ENCODE measurements around the gene SOX5. TPM values are rescaled to one million over a fixed set of nuclear protein-coding genes. Genes with fewer than 3 reads are reported as not detected.

SOX5 gene
- total and polyA plus RNA-seq, 2 of the 8 experiments (the other 6 are each of a cell fraction or from before 2014, with no cell fraction given) = 2.2 to 2.6 TPM

DNA sequence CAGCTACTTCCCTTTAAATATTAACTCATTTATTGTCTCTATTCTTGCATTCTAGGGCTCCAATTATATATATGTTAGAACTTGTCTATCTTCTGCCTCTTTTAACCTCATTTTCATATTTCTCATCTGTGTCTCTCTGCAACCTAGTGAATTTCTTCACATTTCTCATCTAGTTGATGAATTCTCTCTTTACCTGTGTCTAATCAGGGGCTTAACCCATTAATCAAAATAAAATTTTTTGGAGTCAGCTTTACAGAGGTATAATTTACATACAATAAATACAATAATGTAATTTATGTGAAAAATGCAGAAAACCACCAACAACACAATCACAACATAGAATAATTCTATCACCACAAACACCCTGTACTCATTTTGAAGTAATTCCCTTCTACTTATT lies 255.2 kb downstream of the SOX5 start:
- no peak overlapping the region for H3K18ac ChIP-seq (ENCODE audit: extremely low read depth, low read length)
- H3K4ac ChIP-seq (replicated peaks; ENCODE audit: insufficient read length, low read depth, low read length) = no peak overlapping the region
- H3K9ac ChIP-seq (replicated peaks in 1 of 4; ENCODE audit: extremely low read depth in 1 of 4, low read depth in 3 of 4, low read length in 3 of 4) = no peak overlapping the region
- H3K79me2 ChIP-seq (ENCODE audit: control insufficient read depth in 1 of 2, insufficient read depth in 2 of 2, low read length in 2 of 2) = no peaks in the 10 kb centered on the region
- POLR2A ChIA-PET (ENCODE audit: partially characterized antibody) = no interaction called here
- no peak overlapping the region for H2BK12ac ChIP-seq (ENCODE audit: low read depth, low read length)
- no peak overlapping the region for H2BK20ac ChIP-seq (ENCODE audit: low read length)
- H3K4me1 ChIP-seq (replicated peaks in 1 of 4; ENCODE audit: control insufficient read depth in 3 of 4, insufficient read depth in 4 of 4, low read length in 3 of 4) = no peaks in the 10 kb centered on the region
- H4K5ac ChIP-seq (ENCODE audit: insufficient read length, low read depth, low read length) = no peak overlapping the region
- no peaks in the 10 kb centered on the region; a peak in 1 of 4 replicates for H3K9me3 ChIP-seq (ENCODE audit: insufficient read depth in 2 of 2, low read depth in 1 of 2, low read length in 1 of 2)
- H3K27me3 ChIP-seq (replicated peaks in 1 of 4; ENCODE audit: control insufficient read depth in 3 of 4, extremely low read depth in 1 of 4, insufficient read depth in 3 of 4, low read length in 3 of 4) = no peaks in the 10 kb centered on the region
- no peak overlapping the region for H4K91ac ChIP-seq (replicated peaks; ENCODE audit: insufficient read length, low read length)
- no peak overlapping the region for H2BK15ac ChIP-seq (ENCODE audit: low read length)
- H3K4me3 ChIP-seq (ENCODE audit: extremely low read depth in 1 of 4, insufficient read depth in 2 of 4, low read depth in 3 of 4, low read length in 4 of 4) = no peak overlapping the region
- no peak overlapping the region for H2AK5ac ChIP-seq (ENCODE audit: low read depth, low read length)
- H2BK5ac ChIP-seq (ENCODE audit: low read depth, low read length) = no peak overlapping the region
- no peak overlapping the region for H3K23ac ChIP-seq (ENCODE audit: insufficient read length)
- CTCF ChIA-PET (ENCODE audit: partially characterized antibody) = no interaction called here
- H3K56ac ChIP-seq (replicated peaks; ENCODE audit: insufficient read length, low read depth, low read length) = no peak overlapping the region
- H2BK120ac ChIP-seq (replicated peaks; ENCODE audit: low read depth, low read length) = no peak overlapping the region
- H2AFZ ChIP-seq (ENCODE audit: low read length) = no peak overlapping the region
- no peak for DNase-seq (ENCODE audit: low read depth in 1 of 2, low spot score in 2 of 2)
- no peak for FAIRE-seq
- H3K36me3 ChIP-seq (ENCODE audit: control insufficient read depth in 2 of 4, insufficient read depth in 4 of 4, low read length in 3 of 4) = no peaks in the 10 kb centered on the region
- H3K14ac ChIP-seq (ENCODE audit: insufficient read length) = no peak overlapping the region
- H4K8ac ChIP-seq (ENCODE audit: extremely low read depth, insufficient read depth, low read length) = no peak overlapping the region
- H3K4me2 ChIP-seq (ENCODE audit: insufficient read depth in 1 of 2, low read depth in 2 of 2, low read length in 2 of 2) = no peak overlapping the region
- no peaks in the 10 kb centered on the region for H3K23me2 ChIP-seq (ENCODE audit: low read depth, low read length)
- H3K79me1 ChIP-seq (ENCODE audit: low read depth, low read length) = no peaks in the 10 kb centered on the region
- no peaks in the 10 kb centered on the region for H4K20me1 ChIP-seq (replicated peaks in 1 of 2; ENCODE audit: control insufficient read depth in 1 of 2, insufficient read depth in 2 of 2, low read length in 2 of 2)
- no peak overlapping the region for H3K27ac ChIP-seq (ENCODE audit: low read depth, low read length)
- TF ChIP-seq RFX5 (IDR thresholded peaks at IDR 0.05; ENCODE audit: borderline replicate concordance, low read depth, low read length) = no peak
- TF ChIP-seq EP300 (IDR thresholded peaks at IDR 0.05; ENCODE audit: borderline replicate concordance in 1 of 2, low read depth in 2 of 2, low read length in 2 of 2) = no peak
- no peak for TF ChIP-seq ASH2L (IDR thresholded peaks at IDR 0.05; ENCODE audit: low read length)
- TF ChIP-seq TCF12 (IDR thresholded peaks at IDR 0.05; ENCODE audit: low read depth, low read length) = no peak
- TF ChIP-seq POU5F1 (IDR thresholded peaks at IDR 0.05; ENCODE audit: low read depth, low read length) = no peak
- TF ChIP-seq, protein P1, sequence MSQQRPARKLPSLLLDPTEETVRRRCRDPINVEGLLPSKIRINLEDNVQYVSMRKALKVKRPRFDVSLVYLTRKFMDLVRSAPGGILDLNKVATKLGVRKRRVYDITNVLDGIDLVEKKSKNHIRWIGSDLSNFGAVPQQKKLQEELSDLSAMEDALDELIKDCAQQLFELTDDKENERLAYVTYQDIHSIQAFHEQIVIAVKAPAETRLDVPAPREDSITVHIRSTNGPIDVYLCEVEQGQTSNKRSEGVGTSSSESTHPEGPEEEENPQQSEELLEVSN (IDR thresholded peaks at IDR 0.05) = no peak
- TF ChIP-seq CTCF (IDR thresholded peaks at IDR 0.05; ENCODE audit: control extremely low read depth in 1 of 3, insufficient read depth in 1 of 3, low read depth in 1 of 3, low read length in 3 of 3) = no peak
- TF ChIP-seq CEBPB (IDR thresholded peaks at IDR 0.05; ENCODE audit: low read depth, low read length) = no peak
- no peak for TF ChIP-seq TAF1 (IDR thresholded peaks at IDR 0.05; ENCODE audit: low read depth, low read length)
- no peak for TF ChIP-seq FOSL1 (IDR thresholded peaks at IDR 0.05; ENCODE audit: insufficient read depth, low read depth, low read length)
- no peak for TF ChIP-seq SAP30 (IDR thresholded peaks at IDR 0.05; ENCODE audit: insufficient read depth, insufficient replicate concordance, low read length)
- TF ChIP-seq EZH2 (IDR thresholded peaks at IDR 0.05; ENCODE audit: low read depth, low read length, severe bottlenecking) = no peak
